ENCODE results near the gene IL27RA. TPM values are rescaled to one million over a fixed set of nuclear protein-coding genes. Genes with fewer than 3 reads are reported as not detected.
A peak's percentile ranks its signal among the peaks of the same experiment; 100 is the strongest.

Gene IL27RA
- total RNA-seq, 2 experiments from 2014 or later, result 55.5 to 58.1 TPM

DNA sequence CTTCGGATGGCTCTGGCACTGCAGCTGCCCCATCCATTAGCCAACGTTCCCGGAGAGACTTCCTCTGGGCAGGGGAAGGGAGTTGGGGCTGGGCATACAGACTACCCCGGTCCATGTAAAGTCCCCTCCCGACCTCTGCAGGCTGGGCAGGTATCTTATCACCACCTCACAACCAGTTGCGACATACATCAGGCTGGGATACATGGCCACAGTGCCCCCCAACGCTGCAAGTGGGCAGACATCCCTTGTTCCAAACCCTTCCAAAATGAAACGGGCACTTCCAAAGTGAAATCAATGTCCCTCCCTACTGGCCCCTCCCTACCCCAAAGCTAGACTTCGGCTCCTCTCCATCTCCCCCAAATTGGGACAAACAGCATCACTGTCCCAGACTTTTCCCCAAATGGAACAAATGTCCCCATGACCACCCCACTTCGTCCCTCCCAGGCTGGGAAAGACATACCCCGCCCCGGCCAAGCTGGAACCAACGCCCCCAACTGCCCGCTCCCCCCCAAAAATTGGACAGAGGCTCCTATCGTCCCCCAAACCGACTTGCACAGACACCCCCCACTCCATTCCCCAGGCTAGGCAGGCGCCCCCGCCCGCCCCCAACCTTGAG, 25.3 kb downstream of the IL27RA start:
- Mint-ChIP-seq H3K27me3 (peaks cover 34% of the 10 kb centered on the region), H3K9me3 (no peaks in the 10 kb centered on the region), H3K4me1 (peaks cover 14% of the 10 kb centered on the region), H3K4me3 (no peak overlapping the region), H3K27ac (no peak overlapping the region), H3K36me3 (ENCODE audit: low read depth) (peaks cover 14% of the 10 kb centered on the region)
- ChIA-PET CTCF (interaction anchor here (0.8 to 6.1 kb wide), 5 partner anchors 7 to 178 kb away, joined by 5 to 86 read pairs (median 6); partner anchors contain the start of gene MISP3), POLR2A (interaction anchor here (0.9 to 1.6 kb wide), 4 partner anchors 9 to 69 kb away, joined by 3 to 4 read pairs (median 3); partner anchors contain the start of gene RFX1)
- DNase-seq, result no peak

DNA sequence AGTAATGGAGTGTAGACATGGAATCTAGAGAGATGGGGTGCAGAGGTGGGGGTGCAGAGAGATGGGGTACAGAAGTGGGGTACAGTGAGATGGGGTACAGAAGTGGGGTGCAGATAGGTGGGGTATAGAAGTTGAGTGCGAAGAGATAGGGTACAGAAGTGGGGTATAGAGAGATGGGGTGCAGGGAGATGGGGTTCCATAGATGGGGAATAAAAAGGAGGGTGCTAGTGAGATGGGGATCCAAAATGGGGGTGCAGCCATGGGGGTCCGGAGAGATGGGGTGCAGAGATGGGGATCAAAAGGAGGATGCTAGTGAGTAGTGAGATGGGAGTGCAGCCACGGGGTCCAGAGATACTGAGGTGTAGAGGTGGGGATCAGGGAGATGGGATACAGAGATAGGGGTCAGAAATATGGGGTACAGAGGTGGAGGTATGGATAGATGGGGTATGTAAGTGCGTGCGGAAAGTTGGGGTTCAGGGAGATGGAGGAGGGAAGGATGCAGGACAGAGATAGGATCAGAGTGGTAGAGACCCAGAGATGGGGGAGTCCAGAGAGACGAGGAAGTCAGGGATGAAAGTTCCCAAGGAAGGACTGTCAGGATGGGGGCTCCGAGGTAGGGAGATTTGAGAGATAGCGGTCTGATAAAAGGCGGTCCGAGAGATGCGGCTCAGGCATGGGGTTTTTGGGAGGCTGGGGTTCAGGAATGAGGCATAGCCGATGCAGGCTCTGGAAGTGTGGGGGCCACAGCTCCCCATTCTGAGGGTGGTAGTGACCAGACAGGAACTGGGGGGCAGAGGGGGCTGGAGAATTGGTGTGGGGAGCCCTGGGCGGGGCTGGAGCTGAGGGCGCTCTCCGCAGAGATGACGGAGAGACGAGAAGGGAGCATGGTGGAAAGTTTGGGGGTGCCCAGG, 26.9 kb downstream of the IL27RA start:
- Mint-ChIP-seq H3K4me1 (peaks cover 14% of the 10 kb centered on the region), H3K9me3 (no peaks in the 10 kb centered on the region), H3K36me3 (ENCODE audit: low read depth) (peaks cover 3% of the 10 kb centered on the region), H3K27me3 (peaks cover 34% of the 10 kb centered on the region), H3K4me3 (no peak overlapping the region), H3K27ac (no peak overlapping the region)
- POLR2A ChIA-PET, result interaction anchor here (0.9 to 1.7 kb wide), 6 partner anchors 8 to 78 kb away, joined by 3 to 5 read pairs (median 4); partner anchors contain the start of genes ASF1B and IL27RA
- DNase-seq, result no peak
- CTCF ChIA-PET, result interaction anchor here (0.6 to 6.1 kb wide), 29 partner anchors 9 to 446 kb away, joined by 3 to 86 read pairs (median 4); partner anchors contain the start of genes ASF1B, DCAF15, IL27RA and MISP3

DNA sequence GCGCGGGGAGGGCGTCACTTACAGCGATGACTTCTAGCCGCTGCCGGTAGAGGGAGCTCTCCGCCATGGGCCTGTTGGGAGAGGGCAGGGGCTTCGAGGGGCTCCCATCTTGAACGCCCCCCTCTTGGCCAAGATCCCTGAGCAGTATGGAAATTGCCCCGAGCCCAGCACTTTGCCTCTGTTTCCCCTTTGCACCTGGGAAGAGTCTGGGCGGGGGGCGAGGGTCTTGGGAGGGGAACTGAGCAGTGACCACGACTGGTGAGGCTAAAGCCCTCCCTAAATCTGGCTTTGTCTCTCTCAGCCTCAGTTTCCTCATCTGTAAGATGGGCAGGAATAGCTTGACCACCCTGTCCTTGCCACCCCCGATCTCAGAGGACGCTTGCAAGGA, 27.5 kb downstream of the IL27RA start:
- no peak overlapping the region for H3K4me3 Mint-ChIP-seq
- peak; percentile 53 for DNase-seq
- no peaks in the 10 kb centered on the region for H3K9me3 Mint-ChIP-seq
- no peaks in the 10 kb centered on the region for H3K36me3 Mint-ChIP-seq (ENCODE audit: low read depth)
- CTCF ChIA-PET, result interaction anchor here (0.6 to 6.1 kb wide), 31 partner anchors 10 to 445 kb away, joined by 3 to 86 read pairs (median 4); partner anchors contain the start of genes ASF1B, DCAF15, IL27RA and MISP3
- peaks cover 14% of the 10 kb centered on the region for H3K4me1 Mint-ChIP-seq
- POLR2A ChIA-PET, result interaction anchor here (1.0 to 1.7 kb wide), 6 partner anchors 9 to 78 kb away, joined by 3 to 5 read pairs (median 4); partner anchors contain the start of genes ASF1B, IL27RA and MISP3
- peaks cover 34% of the 10 kb centered on the region for H3K27me3 Mint-ChIP-seq
- H3K27ac Mint-ChIP-seq, result no peak overlapping the region

- Mint-ChIP-seq H3K9me3 (no peaks in the 10 kb centered on the region), H3K4me1 (peaks cover 14% of the 10 kb centered on the region), H3K27me3 (peaks cover 34% of the 10 kb centered on the region), H3K36me3 (ENCODE audit: low read depth) (no peaks in the 10 kb centered on the region), H3K27ac (no peak overlapping the region), H3K4me3 (no peak overlapping the region)
- no peak for DNase-seq
- POLR2A ChIA-PET, result interaction anchor here (1.0 to 1.7 kb wide), 8 partner anchors 8 to 74 kb away, joined by 3 to 5 read pairs (median 3); partner anchors contain the start of genes IL27RA and MISP3
- CTCF ChIA-PET, result interaction anchor here (0.6 to 6.1 kb wide), 29 partner anchors 10 to 471 kb away, joined by 3 to 86 read pairs (median 4); partner anchors contain the start of genes ASF1B, DCAF15, IL27RA and MISP3
Measured at GRCh38 chr19:14059652-14060155, 28.1 kb downstream of the IL27RA start.

GRCh38 chr19:14061081-14061749, 29.7 kb downstream of the IL27RA start:
- ChIA-PET CTCF (interaction anchor here (2.1 to 6.1 kb wide), 4 partner anchors 10 to 175 kb away, joined by 5 to 86 read pairs (median 24); partner anchors contain the start of gene MISP3), POLR2A (interaction anchor here (1.0 kb wide), 1 partner anchor 30 kb away, joined by 3 read pairs; the partner anchor contains the start of gene IL27RA)
- DNase-seq, result no peak
- H3K27ac Mint-ChIP-seq, result no peak overlapping the region
- peaks cover 36% of the 10 kb centered on the region for H3K27me3 Mint-ChIP-seq
- H3K9me3 Mint-ChIP-seq, result no peaks in the 10 kb centered on the region
- peaks cover 14% of the 10 kb centered on the region for H3K4me1 Mint-ChIP-seq
- no peaks in the 10 kb centered on the region for H3K36me3 Mint-ChIP-seq (ENCODE audit: low read depth)
- no peak overlapping the region for H3K4me3 Mint-ChIP-seq

- POLR2A ChIA-PET, result no interaction called here
- H3K27ac Mint-ChIP-seq, result no peak within 1 kb of the TSS
- no peaks in the 10 kb centered on the region for H3K9me3 Mint-ChIP-seq
- CTCF ChIA-PET, result interaction anchor here (1.3 to 6.1 kb wide), 3 partner anchors 9 to 75 kb away, joined by 4 to 86 read pairs (median 37); partner anchors contain the start of genes ASF1B and MISP3
- DNase-seq, result no peak
- peaks cover 37% of the 10 kb centered on the region for H3K27me3 Mint-ChIP-seq
- no peak within 1 kb of the TSS for H3K4me3 Mint-ChIP-seq
- no peaks in the 10 kb centered on the region for H3K36me3 Mint-ChIP-seq (ENCODE audit: low read depth)
- peaks cover 14% of the 10 kb centered on the region for H3K4me1 Mint-ChIP-seq
Measured at GRCh38 chr19:14061751-14062557, 30.4 kb downstream of the IL27RA start, which contains the start of gene PALM3. TSS of gene PALM3 (minus strand) at chr19:14062076. CDS start at chr19:14061980, 96 bp downstream.

DNA sequence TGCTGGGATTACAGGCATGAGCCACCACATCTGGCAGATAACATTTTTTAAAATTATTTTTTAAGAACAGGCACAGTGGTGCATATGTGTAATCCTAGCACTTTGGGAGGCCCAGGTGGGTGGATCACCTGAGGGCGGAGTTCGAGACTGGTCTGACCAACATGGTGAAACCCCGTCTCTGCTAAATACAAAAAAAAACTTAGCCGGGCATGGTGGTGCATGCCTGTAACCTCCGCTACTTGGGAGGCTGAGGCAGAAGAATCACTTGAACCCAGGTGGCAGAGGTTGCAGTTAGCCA, 30.9 kb downstream of the IL27RA start:
- no peak overlapping the region for H3K27ac Mint-ChIP-seq
- ChIA-PET POLR2A (no interaction called here), CTCF (interaction anchor here (1.3 kb wide), 1 partner anchor 74 kb away, joined by 4 read pairs; the partner anchor contains the start of gene ASF1B)
- H3K9me3 Mint-ChIP-seq, result no peaks in the 10 kb centered on the region
- no peak for DNase-seq
- H3K4me1 Mint-ChIP-seq, result peaks cover 14% of the 10 kb centered on the region
- peaks cover 36% of the 10 kb centered on the region for H3K27me3 Mint-ChIP-seq
- no peaks in the 10 kb centered on the region for H3K36me3 Mint-ChIP-seq (ENCODE audit: low read depth)
- no peak overlapping the region for H3K4me3 Mint-ChIP-seq

- H3K27me3 Mint-ChIP-seq, result peaks cover 31% of the 10 kb centered on the region
- no peak overlapping the region for H3K27ac Mint-ChIP-seq
- DNase-seq, result no peak
- no peaks in the 10 kb centered on the region for H3K9me3 Mint-ChIP-seq
- H3K4me3 Mint-ChIP-seq, result no peak overlapping the region
- POLR2A ChIA-PET, result no interaction called here
- CTCF ChIA-PET, result interaction anchor here (1.3 kb wide), 1 partner anchor 73 kb away, joined by 4 read pairs; the partner anchor contains the start of gene ASF1B
- peaks cover 10% of the 10 kb centered on the region for H3K4me1 Mint-ChIP-seq
- no peaks in the 10 kb centered on the region for H3K36me3 Mint-ChIP-seq (ENCODE audit: low read depth)
Measured at GRCh38 chr19:14063105-14063504, 31.5 kb downstream of the IL27RA start.

GRCh38 chr19:14066134-14066533, 34.6 kb downstream of the IL27RA start:
- H3K4me1 Mint-ChIP-seq, result peaks cover 2% of the 10 kb centered on the region
- CTCF ChIA-PET, result interaction anchor here (0.6 to 0.9 kb wide), 4 partner anchors 35 to 849 kb away, joined by 3 read pairs; partner anchors contain the start of genes IL27RA and PRKACA
- no peak for DNase-seq
- H3K4me3 Mint-ChIP-seq, result no peak overlapping the region
- H3K27me3 Mint-ChIP-seq, result peaks cover 10% of the 10 kb centered on the region
- no peaks in the 10 kb centered on the region for H3K9me3 Mint-ChIP-seq
- H3K27ac Mint-ChIP-seq, result no peak overlapping the region
- POLR2A ChIA-PET, result no interaction called here
- no peaks in the 10 kb centered on the region for H3K36me3 Mint-ChIP-seq (ENCODE audit: low read depth)

DNA sequence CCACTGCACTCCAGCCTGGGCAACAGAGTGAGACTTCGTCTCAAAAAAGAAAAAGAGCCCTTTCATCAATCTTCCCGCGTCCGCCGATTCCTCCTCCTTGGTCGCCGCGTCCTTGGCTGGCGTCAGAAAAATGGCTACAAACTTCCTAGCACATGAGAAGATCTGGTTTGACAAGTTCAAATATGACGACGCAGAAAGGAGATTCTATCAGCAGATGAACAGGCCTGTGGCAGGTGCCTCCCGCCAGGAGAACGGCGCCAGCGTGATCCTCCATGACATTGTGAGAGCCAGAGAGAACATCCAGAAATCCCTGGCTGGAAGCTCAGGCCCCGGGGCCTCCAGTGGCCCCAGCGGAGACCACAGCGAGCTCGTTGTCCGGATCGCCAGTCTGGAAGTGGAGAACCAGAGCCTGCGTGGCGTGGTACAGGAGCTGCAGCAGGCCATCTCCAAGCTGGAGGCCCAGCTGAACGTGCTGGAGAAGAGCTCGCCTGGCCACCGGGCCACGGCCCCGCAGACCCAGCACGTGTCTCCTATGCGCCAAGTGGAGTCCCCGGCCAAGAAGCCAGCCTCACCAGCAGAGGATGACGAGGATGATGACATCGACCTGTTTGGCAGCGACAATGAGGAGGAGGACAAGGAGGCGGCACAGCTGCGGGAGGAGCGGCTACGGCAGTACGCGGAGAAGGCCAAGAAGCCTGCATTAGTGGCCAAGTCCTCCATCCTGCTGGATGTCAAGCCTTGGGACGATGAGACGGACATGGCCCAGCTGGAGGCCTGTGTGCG, 38.9 kb downstream of the IL27RA start:
- peaks cover 24% of the 10 kb centered on the region for H3K4me1 Mint-ChIP-seq
- H3K4me3 Mint-ChIP-seq, result no peak overlapping the region
- no peak for DNase-seq
- H3K36me3 Mint-ChIP-seq (ENCODE audit: low read depth), result no peaks in the 10 kb centered on the region
- no peak overlapping the region for H3K27ac Mint-ChIP-seq
- CTCF ChIA-PET, result interaction anchor here (0.5 to 6.6 kb wide), 10 partner anchors 12 to 660 kb away, joined by 3 to 86 read pairs (median 4); partner anchors contain the start of genes ASF1B and IL27RA
- POLR2A ChIA-PET, result interaction anchor here (3.4 kb wide), 1 partner anchor 66 kb away, joined by 16 read pairs; the partner anchor contains the start of gene ASF1B
- peaks cover 8% of the 10 kb centered on the region for H3K27me3 Mint-ChIP-seq
- no peaks in the 10 kb centered on the region for H3K9me3 Mint-ChIP-seq

All from activated CD4-positive, alpha-beta memory T cell treated with anti-CD3 and anti-CD28 coated beads, Interleukin-2, amount 10 ng/mL, durations not matched to agents 7 days and 5 days (primary cell).